Measurements from ENCODE around the gene SEC22A. TPM values are rescaled to one million over a fixed set of nuclear protein-coding genes. Genes with fewer than 3 reads are reported as not detected.

The SEC22A gene
- total and polyA plus RNA-seq, 2 of the 8 experiments (the other 6 are each of a cell fraction or from before 2014, with no cell fraction given), result 10.6 to 17.1 TPM

- TF ChIP-seq, protein P1, sequence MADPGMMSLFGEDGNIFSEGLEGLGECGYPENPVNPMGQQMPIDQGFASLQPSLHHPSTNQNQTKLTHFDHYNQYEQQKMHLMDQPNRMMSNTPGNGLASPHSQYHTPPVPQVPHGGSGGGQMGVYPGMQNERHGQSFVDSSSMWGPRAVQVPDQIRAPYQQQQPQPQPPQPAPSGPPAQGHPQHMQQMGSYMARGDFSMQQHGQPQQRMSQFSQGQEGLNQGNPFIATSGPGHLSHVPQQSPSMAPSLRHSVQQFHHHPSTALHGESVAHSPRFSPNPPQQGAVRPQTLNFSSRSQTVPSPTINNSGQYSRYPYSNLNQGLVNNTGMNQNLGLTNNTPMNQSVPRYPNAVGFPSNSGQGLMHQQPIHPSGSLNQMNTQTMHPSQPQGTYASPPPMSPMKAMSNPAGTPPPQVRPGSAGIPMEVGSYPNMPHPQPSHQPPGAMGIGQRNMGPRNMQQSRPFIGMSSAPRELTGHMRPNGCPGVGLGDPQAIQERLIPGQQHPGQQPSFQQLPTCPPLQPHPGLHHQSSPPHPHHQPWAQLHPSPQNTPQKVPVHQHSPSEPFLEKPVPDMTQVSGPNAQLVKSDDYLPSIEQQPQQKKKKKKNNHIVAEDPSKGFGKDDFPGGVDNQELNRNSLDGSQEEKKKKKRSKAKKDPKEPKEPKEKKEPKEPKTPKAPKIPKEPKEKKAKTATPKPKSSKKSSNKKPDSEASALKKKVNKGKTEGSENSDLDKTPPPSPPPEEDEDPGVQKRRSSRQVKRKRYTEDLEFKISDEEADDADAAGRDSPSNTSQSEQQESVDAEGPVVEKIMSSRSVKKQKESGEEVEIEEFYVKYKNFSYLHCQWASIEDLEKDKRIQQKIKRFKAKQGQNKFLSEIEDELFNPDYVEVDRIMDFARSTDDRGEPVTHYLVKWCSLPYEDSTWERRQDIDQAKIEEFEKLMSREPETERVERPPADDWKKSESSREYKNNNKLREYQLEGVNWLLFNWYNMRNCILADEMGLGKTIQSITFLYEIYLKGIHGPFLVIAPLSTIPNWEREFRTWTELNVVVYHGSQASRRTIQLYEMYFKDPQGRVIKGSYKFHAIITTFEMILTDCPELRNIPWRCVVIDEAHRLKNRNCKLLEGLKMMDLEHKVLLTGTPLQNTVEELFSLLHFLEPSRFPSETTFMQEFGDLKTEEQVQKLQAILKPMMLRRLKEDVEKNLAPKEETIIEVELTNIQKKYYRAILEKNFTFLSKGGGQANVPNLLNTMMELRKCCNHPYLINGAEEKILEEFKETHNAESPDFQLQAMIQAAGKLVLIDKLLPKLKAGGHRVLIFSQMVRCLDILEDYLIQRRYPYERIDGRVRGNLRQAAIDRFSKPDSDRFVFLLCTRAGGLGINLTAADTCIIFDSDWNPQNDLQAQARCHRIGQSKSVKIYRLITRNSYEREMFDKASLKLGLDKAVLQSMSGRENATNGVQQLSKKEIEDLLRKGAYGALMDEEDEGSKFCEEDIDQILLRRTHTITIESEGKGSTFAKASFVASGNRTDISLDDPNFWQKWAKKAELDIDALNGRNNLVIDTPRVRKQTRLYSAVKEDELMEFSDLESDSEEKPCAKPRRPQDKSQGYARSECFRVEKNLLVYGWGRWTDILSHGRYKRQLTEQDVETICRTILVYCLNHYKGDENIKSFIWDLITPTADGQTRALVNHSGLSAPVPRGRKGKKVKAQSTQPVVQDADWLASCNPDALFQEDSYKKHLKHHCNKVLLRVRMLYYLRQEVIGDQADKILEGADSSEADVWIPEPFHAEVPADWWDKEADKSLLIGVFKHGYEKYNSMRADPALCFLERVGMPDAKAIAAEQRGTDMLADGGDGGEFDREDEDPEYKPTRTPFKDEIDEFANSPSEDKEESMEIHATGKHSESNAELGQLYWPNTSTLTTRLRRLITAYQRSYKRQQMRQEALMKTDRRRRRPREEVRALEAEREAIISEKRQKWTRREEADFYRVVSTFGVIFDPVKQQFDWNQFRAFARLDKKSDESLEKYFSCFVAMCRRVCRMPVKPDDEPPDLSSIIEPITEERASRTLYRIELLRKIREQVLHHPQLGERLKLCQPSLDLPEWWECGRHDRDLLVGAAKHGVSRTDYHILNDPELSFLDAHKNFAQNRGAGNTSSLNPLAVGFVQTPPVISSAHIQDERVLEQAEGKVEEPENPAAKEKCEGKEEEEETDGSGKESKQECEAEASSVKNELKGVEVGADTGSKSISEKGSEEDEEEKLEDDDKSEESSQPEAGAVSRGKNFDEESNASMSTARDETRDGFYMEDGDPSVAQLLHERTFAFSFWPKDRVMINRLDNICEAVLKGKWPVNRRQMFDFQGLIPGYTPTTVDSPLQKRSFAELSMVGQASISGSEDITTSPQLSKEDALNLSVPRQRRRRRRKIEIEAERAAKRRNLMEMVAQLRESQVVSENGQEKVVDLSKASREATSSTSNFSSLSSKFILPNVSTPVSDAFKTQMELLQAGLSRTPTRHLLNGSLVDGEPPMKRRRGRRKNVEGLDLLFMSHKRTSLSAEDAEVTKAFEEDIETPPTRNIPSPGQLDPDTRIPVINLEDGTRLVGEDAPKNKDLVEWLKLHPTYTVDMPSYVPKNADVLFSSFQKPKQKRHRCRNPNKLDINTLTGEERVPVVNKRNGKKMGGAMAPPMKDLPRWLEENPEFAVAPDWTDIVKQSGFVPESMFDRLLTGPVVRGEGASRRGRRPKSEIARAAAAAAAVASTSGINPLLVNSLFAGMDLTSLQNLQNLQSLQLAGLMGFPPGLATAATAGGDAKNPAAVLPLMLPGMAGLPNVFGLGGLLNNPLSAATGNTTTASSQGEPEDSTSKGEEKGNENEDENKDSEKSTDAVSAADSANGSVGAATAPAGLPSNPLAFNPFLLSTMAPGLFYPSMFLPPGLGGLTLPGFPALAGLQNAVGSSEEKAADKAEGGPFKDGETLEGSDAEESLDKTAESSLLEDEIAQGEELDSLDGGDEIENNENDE (IDR thresholded peaks at IDR 0.05; ENCODE audit: insufficient replicate concordance, low read length), result no peak
- TF ChIP-seq SP4 (IDR thresholded peaks at IDR 0.05; ENCODE audit: low read length) (no peak), SRF (IDR thresholded peaks at IDR 0.05; ENCODE audit: low read depth, low read length) (no peak), GABPA (IDR thresholded peaks at IDR 0.05; ENCODE audit: borderline replicate concordance, insufficient read depth, low read length) (no peak), SP2 (IDR thresholded peaks at IDR 0.05; ENCODE audit: low read length) (no peak), CHD2 (IDR thresholded peaks at IDR 0.05; ENCODE audit: low read length) (no peak), TEAD4 (IDR thresholded peaks at IDR 0.05; ENCODE audit: low read depth, low read length) (no peak), SAP30 (IDR thresholded peaks at IDR 0.05; ENCODE audit: insufficient read depth, insufficient replicate concordance, low read length) (no peak), BCL11A (IDR thresholded peaks at IDR 0.05; ENCODE audit: low read depth in 2 of 2, low read length in 2 of 2) (no peak), CTCF (IDR thresholded peaks at IDR 0.05; ENCODE audit: control extremely low read depth in 1 of 3, insufficient read depth in 1 of 3, low read depth in 1 of 3, low read length in 3 of 3) (no peak)
These were observed 31.8 kb upstream of the SEC22A start (continued) for GRCh38 chr3:123169930-123170329.
